Measurements from ENCODE around the gene SLC7A7. TPM values are rescaled to one million over a fixed set of nuclear protein-coding genes. Genes with fewer than 3 reads are reported as not detected.
"Not testable (repeated sequence)": the region's sequence is repeated elsewhere in the genome, so short reads cannot be mapped to it uniquely, and the experiment has no call there.

SLC7A7 gene
- polyA plus RNA-seq, 4 donors = 9.6 to 138 (median 77.1) TPM

DNA sequence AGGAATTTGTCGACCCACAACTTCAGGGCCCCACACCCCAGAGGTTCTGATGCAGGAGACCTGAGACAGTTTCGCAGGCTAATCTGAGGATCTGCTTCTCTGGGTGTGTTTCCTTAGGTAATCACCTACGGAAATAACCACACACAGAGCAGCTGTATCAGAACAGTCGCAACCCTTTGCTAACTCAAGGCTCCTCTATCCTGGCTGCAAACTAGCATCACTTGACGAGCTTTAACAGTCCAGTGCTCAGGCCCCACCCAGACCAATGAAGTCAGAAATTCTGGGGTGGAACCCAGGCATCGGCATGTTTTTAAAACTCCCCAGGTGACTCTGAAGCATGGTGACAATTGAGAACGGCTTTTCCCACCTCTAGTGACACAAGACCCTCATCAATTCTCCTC lies 20.7 kb downstream of the SLC7A7 start:
- no peak for DNase-seq (ENCODE audit: low read depth in 4 of 4, low spot score in 3 of 4)

DNA sequence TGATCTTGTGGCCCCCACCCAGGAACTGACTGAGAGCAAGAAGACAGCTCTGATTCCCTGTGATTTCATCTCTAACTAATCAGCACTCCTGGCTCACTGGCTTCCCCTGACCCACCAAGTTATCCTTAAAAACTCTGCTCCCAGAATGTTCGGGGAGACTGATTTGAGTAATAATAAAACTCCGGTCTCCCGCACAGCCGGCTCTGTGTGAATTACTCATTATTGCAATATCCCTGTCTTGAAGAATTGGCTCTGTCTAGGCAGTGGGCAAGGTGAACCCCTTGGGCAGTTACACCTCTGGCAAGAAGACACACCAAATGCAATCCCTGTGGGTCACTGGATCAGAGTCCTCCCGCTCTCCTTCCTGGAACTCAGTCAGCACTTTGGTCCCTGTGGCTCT lies 21.3 kb downstream of the SLC7A7 start:
- no peak for DNase-seq (ENCODE audit: low read depth in 4 of 4, low spot score in 3 of 4)

DNA sequence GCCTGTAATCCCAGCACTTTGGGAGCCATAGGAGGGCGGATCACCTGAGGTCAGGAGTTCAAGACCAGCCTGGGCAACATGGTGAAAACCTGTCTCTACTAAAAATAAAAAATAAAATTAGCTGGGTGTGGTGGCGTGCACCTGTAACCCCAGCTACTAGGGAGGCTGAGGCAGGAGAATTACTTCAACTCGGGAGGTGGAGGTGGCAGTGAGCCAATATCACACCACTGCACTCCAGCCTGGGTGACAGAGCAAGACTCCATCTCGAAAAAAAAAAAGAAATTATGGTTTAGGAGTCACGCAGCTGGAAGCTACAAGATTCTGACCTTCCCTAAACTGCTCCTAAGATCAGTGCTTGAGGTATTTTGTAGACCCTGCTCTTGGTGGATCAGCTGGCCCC lies 21.7 kb downstream of the SLC7A7 start:
- DNase-seq (ENCODE audit: low read depth in 4 of 4, low spot score in 3 of 4) = not testable (repeated sequence)

DNA sequence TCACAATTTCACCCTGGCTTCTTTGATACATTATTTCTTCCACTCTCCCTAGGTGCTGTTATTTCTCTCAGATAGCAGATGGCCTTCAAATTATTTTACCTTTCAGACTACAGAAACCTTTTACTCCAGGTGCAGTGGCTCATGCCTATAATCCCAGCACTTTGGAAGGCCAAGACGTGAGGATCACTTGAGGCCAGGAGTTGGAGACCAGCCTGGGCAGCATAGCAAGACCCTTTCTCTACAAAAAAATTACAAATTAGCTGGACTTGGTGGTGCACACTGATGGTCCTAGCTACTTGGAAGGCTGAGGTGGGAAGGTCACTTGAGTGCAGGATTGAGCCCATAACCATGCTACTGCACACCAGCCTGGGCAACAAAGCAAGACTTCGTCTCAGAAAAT lies 23.1 kb downstream of the SLC7A7 start:
- DNase-seq (ENCODE audit: low read depth in 4 of 4, low spot score in 3 of 4) = no peak

DNA sequence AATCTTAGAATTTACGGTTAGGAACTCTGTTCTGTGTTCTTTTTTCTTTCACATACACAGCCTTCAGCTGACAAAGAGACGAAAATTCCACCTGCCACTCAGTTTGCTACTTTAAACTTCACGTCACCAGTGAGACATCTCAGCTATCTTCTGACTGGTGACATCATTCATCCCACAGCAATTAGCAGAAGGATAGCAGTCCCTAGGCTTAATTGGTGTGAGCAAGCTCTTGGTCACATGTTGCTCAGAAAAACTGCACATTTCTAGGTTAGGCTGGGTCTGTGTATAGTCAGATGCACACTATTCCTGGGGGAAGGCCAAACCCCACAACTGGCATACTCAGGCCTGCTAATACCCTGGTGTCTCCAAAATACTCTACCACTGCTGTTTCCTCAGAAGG lies 23.9 kb downstream of the SLC7A7 start:
- DNase-seq (ENCODE audit: low read depth in 4 of 4, low spot score in 3 of 4) = no peak

DNA sequence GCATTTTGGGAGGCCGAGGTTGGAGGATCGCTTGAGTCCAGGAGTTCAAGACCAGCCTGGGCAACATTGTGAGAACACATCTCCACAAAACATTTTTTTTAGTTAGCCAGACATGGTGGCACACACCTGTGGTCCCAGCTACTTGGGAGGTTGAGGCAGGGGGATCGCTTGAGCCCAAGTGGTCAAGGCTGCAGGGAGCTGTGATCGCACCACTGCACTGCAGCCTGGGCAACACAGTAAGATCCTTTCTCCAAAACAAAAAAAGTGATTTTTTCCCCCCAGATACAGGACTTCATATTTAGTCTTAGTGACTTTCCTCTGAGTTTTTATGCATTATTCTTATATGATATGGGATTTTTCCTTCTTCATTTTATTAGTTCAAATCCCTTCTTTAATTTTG lies 28.6 kb downstream of the SLC7A7 start:
- DNase-seq (ENCODE audit: low read depth in 4 of 4, low spot score in 3 of 4) = no peak

GRCh38 chr14:22781301-22781991 lies 33.8 kb downstream of the SLC7A7 start:
- no peak for DNase-seq (ENCODE audit: low read depth in 4 of 4, low spot score in 3 of 4)

GRCh38 chr14:22780941-22781300 lies 34.3 kb downstream of the SLC7A7 start:
- DNase-seq (ENCODE audit: low read depth in 4 of 4, low spot score in 3 of 4) = no peak

- no peak for DNase-seq (ENCODE audit: low read depth in 4 of 4, low spot score in 3 of 4)
Observed at GRCh38 chr14:22780105-22780679, 35.0 kb downstream of the SLC7A7 start.

GRCh38 chr14:22778084-22778483 lies 37.2 kb downstream of the SLC7A7 start:
- DNase-seq (ENCODE audit: low read depth in 4 of 4, low spot score in 3 of 4) = no peak

- not testable (repeated sequence) for DNase-seq (ENCODE audit: low read depth in 4 of 4, low spot score in 3 of 4)
Observed at GRCh38 chr14:22776849-22777248, 38.4 kb downstream of the SLC7A7 start.

GRCh38 chr14:22776215-22776614 lies 39.0 kb downstream of the SLC7A7 start:
- DNase-seq (ENCODE audit: low read depth in 4 of 4, low spot score in 3 of 4) = no peak

DNA sequence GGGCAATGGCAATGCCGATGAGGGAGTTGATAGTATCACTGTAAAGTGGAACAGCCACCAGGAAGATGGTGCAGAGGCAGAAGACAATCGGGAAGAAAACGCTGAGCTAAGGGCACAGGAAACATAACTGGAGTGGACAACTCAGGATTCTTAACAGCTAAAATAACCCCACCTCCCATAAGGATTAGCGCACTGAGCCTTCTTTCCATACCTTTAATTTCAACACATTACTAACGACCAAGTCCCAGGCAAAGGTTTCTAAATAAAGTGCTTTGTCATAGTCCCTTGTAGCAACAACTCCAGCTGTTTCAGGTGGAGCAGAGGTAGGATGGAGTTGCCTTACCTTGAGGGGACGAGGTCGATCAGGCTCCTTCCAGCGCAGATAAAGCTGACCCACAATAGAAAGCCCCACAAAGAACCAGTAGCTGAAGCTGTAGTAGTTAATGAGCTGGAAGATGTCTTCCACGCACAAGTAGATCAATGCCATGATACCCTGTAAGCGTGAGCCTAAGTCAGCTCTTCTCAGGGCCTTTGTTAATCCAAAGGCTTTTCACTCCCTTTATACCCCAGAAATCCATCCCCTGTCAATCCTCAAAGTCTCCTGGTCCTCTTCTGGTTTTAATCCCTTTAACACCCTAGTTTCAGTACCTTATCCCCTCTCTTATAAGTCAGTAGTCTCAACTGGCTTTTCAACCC lies 41.1 kb downstream of the SLC7A7 start:
- no peak for DNase-seq (ENCODE audit: low read depth in 4 of 4, low spot score in 3 of 4)

- no peak for DNase-seq (ENCODE audit: low read depth in 4 of 4, low spot score in 3 of 4)
Observed at GRCh38 chr14:22773162-22774010, 41.8 kb downstream of the SLC7A7 start.

DNA sequence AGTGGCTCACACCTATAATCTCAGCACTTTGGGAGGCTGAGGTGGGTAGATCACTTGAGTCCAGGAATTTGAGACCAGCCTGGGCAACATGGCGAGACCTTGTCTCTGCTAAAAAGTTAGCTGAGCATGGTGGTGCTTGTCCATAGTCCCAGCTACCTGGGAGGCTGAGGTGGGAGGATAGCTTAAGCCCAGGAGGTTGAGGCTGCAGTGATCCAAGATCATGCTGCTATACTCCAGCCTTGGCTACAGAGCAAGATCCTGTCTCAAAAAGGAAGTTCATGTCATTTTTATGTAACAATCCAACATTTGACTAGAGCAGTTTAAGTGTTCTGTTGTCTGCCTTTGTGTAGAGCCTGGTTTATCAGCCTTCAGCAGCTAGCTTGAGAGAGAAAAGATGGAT lies 42.5 kb downstream of the SLC7A7 start:
- no peak for DNase-seq (ENCODE audit: low read depth in 4 of 4, low spot score in 3 of 4)

DNA sequence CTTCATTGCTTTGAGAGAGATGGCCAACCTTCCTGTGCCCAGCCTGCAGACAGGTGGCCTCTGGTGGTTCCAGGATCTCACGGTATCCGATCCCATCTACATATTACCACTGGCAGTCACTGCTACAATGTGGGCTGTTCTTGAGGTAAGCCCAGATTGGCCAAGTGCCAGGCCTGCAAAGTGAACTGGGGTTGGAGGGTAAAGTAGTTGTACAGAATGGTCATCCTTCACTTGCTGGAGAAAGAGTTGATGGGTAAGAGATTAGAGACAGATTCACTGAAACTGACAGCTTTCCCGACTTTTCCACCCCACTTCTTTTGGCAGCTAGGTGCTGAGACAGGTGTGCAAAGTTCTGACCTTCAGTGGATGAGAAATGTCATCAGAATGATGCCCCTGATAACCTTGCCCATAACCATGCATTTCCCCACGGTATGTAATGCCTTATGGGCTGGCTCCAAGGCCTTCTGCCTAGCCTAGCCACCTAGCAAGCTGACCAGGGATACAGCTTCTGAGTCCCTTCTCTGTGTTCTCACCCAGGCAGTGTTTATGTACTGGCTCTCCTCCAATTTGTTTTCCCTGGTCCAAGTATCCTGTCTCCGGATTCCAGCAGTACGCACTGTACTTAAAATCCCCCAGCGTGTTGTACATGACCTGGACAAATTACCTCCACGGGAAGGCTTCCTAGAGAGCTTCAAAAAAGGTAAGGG lies 44.6 kb downstream of the SLC7A7 start:
- DNase-seq (ENCODE audit: low read depth in 4 of 4, low spot score in 3 of 4) = no peak

- DNase-seq (ENCODE audit: low read depth in 4 of 4, low spot score in 3 of 4) = no peak
Observed at GRCh38 chr14:22769369-22769768, 45.9 kb downstream of the SLC7A7 start.

DNA sequence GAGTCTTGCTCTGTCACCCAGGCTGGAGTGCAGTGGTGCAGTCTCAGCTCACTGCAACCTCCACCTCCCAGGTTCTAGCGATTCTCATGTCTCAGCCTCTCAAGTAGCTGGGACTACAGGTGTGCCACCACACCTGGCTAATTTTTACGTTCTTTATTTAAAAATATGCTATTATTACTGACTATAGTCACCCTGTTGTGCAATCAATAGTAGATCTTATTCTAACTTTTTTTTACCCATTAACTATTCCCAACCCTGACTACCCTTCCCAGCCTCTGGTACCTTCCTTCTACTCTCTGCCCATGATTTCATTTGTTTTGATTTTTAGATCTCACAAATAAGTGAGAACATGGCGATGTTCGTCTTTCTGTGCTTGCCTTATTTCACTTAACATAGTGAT lies 46.3 kb downstream of the SLC7A7 start:
- DNase-seq (ENCODE audit: low read depth in 4 of 4, low spot score in 3 of 4) = no peak

GRCh38 chr14:22767323-22767589 lies 48.0 kb downstream of the SLC7A7 start:
- DNase-seq (ENCODE audit: low read depth in 4 of 4, low spot score in 3 of 4) = no peak

- DNase-seq (ENCODE audit: low read depth in 4 of 4, low spot score in 3 of 4) = peak; percentile 96 to 98 (median 97)
Observed at GRCh38 chr14:22766457-22767322, 48.5 kb downstream of the SLC7A7 start, which contains the start of gene OXA1L. TSS of gene OXA1L (plus strand) at chr14:22766688. CDS start at chr14:22766702, 14 bp downstream.
